ENCODE data around the gene CCM2.

CCM2 gene

GRCh38 chr7:44969049-44969700, 30.8 kb upstream of the CCM2 start:
- DNase-seq (ENCODE audit: low spot score), result no peak

GRCh38 chr7:44969701-44970522, 30.1 kb upstream of the CCM2 start:
- DNase-seq (ENCODE audit: low spot score), result no peak

GRCh38 chr7:44970523-44971051, 29.4 kb upstream of the CCM2 start:
- no peak for DNase-seq (ENCODE audit: low spot score)

GRCh38 chr7:44971188-44971901, 28.7 kb upstream of the CCM2 start:
- DNase-seq (ENCODE audit: low spot score), result no peak

DNA sequence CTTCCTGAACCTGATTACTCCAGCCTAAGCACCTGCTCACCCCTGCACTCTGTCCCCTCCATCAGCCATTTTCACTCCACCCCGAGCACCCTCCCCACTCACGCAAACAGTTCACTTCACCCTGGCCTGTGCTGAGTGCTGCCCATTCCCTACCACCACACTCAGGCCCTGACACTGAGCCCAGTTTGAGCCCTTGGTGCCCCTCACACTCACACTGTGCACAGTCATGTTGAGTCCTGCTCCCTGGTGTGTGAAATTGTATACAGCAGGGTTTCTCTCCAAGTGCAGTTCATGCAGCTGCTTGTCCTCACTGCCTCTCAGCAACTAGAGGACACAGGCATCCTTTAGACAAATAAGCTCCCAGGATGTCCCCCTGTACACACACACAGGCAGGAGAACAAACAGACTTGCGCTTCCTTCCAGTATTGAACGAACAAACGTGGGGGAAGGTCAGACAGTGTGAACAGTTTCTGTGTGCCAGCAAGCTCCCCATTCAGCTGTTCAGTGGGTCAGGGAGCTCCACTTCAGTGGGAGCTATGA, 28.0 kb upstream of the CCM2 start:
- DNase-seq (ENCODE audit: low spot score), result no peak

DNA sequence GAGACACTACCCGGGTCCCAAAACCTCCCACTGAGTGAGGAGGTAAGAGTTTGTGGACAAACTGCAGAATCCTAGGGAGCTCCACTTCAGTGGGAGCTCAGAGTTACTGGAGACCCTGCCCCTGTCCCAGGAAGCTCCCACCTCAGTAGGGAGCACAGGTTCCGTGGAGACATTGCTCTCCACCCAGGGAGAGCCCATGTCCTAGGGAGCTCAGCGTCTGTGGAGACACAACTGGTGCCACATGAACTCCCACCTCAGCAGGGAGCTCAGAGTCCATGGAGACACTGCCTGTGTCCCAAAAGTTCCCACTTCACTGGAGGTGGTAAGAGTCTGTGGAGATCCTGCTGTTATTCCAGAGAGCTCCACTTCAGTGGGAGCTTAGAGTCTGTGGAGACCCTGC, 27.4 kb upstream of the CCM2 start:
- DNase-seq (ENCODE audit: low spot score), result no peak

DNA sequence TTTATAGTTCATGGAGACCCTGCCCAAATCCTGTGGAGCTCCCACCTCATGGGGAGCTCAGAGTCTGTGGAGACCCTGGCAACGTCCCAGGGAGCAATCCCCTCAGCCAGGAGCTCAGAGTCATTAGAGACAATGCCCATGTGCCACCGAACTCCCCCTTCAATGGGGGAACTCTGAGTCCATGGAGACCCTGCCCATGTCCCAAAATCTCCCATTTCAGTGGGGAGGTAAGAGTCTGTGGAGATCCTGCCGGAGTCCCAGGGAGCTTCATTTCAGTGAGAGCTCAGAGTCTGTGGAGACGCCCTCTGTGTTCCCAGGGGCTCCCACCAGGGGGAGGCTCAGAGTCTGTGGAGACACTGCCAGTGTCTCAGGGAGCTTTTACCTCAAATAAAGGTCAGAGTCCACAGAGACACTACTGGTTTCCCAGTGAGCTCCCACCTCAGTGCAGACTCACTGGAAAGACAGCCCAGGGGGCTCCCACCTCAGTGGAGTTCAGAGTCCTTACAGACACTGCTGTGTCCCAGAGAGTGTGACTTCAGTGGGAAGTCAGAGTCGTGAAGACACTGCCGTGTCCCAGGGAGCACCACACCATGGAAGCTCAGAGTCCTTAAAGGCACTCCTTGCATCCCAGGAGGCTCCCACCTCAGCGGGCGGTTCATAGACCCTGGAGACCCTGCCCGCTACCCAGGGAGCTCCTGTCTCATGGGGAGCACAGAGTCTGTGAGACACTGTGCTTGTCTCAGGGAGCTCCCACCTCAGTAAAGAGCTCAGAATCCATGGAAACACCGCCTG, 26.2 kb upstream of the CCM2 start:
- no peak for DNase-seq (ENCODE audit: low spot score)

GRCh38 chr7:44974549-44974948, 25.5 kb upstream of the CCM2 start:
- DNase-seq (ENCODE audit: low spot score), result no peak

- DNase-seq (ENCODE audit: low spot score), result no peak
Observed at GRCh38 chr7:44975331-44976039, 24.5 kb upstream of the CCM2 start.

DNA sequence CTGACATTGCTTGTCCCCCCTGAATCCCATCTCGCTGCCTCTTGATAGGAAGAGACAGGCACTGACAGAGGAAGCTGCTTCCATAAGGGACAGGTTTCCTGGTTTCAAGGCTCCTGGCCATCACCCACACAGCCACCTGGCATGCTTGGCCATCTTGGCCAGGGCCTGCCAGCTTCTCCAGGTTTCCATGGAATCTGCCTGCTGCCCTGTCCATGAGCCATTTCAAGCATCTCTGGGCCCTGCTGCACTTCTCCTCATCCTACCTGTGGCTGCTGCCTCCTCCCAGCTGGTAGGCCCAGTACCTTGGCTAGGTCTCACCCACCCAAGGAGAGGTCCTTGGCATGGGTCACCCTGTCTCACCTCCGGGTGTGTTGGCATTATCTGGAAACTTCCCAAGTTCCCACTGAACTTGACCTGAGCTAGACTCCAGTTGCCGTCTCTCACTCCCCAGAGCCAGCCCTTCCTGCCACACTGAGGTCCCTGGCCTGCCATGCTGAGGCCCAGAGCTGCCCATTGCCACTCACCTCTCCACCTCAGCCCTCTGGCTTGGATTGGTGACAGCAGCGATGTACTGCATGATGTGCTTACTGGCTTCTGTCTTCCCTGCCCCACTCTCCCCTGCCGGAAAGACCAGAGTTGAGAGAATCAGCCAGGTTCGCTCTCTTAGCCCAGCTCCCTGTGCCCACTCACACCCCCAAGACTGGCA, 23.8 kb upstream of the CCM2 start:
- DNase-seq (ENCODE audit: low spot score), result no peak

- no peak for DNase-seq (ENCODE audit: low spot score)
Observed at GRCh38 chr7:44976746-44977196, 23.2 kb upstream of the CCM2 start.

DNA sequence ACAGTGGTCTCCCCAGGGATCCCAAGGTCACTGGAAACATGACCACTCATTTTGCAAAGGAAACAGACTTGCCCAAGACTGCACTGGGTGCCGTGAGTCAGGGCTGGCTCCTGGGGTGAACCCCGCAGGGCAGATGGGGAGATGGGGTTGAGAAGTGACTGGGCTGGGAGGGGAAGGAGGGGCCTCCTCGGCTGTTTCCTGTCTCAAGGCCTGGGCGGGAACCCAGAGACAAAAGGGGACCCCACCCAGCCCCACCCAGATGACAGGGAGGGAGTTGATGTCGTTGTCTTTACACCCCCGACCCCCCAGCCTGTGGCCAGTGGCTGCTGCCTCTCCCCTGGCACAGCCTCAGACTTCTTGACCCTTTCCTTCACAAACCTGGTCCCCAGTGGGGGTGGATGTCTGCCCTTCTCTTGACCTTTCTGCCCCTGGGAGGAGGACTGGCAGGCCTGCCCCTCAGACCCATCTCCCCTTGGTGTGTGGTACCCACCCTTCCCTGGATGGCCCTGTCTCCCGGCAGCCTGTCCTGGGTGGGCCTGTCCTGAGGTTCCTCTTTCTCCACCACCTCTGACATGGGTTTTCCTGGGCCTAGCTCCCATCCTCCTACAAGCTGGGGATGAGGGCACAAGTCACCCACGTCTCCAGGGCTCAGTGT, 22.6 kb upstream of the CCM2 start:
- no peak for DNase-seq (ENCODE audit: low spot score)

- no peak for DNase-seq (ENCODE audit: low spot score)
Observed at GRCh38 chr7:44977959-44978335, 22.1 kb upstream of the CCM2 start.

DNA sequence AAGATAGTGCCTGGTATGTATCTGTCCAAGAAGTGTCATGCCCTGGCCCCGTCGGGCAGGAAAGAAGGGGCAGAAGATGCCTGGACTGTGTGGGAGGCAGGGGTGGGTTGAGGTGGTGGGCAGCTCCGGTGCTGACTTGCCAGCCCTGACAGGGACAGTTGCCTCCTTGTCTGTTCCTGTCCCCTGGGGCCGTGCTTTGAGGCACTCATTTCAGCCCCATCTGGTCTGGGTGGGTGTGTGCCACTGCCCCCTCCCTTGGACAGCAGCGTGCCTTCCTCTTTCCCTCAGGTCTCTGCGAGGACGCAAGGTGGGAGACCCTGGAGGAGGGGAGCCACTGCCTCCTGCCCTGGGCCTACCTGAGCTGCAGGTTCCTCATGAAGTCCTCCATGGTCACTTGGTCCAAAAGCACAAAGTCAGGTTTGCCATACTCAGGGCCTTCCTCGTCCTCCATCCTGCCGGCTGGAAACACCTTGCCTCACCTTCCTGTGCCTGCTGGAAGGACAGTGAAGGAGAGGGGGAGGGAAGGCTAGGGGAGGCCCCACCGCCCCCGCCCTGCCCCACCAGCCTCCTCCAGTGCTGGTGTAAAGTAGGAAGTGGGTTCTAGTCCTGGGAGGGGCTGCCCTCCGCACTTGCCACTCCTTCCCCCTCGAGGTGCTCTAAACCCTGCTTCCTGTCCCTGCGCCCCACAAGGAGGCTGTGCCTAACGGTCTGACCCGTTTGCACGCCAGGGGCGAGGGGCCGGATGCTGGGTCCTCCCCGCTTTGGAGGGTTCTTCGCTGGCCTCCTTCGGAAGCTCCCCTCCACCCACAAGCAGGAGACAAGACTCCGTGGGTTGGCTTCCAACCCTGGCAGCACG, 21.3 kb upstream of the CCM2 start, which contains the start of gene MYO1G:
MYO1G (minus strand) TSS at position 505 of the 856 bp plus-strand sequence; CDS start at position 451, 54 bp downstream.
- DNase-seq (ENCODE audit: low spot score), result no peak

GRCh38 chr7:44979481-44980392, 20.3 kb upstream of the CCM2 start:
- no peak for DNase-seq (ENCODE audit: low spot score)

GRCh38 chr7:44980393-44981034, 19.5 kb upstream of the CCM2 start:
- DNase-seq (ENCODE audit: low spot score), result no peak
